Stimulated activated naive CD8-positive, alpha-beta T cell treated with anti-CD3 and anti-CD28 coated beads, Interleukin-15, Interleukin-2, amounts not matched to agents 100 ng/mL and 50 ng/mL, for 24 hours (primary cell): ENCODE data around the gene BLNK.
A peak's percentile ranks its signal among the peaks of the same experiment; 100 is the strongest.

Source experiments
- H3K27ac Mint-ChIP-seq: one replicate; pipeline ENCODE4 v1.8.0; 2021; ENCODE audit warnings: mild to moderate bottlenecking, mixed read lengths
- H3K27me3 Mint-ChIP-seq: one replicate; pipeline ENCODE4 v1.8.0; 2021; ENCODE audit warnings: mixed read lengths
- H3K36me3 Mint-ChIP-seq: one replicate; pipeline ENCODE4 v1.8.0; 2021; ENCODE audit warnings: low read depth, mixed read lengths
- H3K4me1 Mint-ChIP-seq: one replicate; pipeline ENCODE4 v1.8.0; 2021; ENCODE audit warnings: low read depth, mixed read lengths
- H3K4me3 Mint-ChIP-seq: one replicate; pipeline ENCODE4 v1.8.0; 2021; ENCODE audit warnings: mild to moderate bottlenecking, mixed read lengths
- H3K9me3 Mint-ChIP-seq: one replicate; pipeline ENCODE4 v1.8.0; 2021; ENCODE audit warnings: mixed read lengths

Gene BLNK

GRCh38 chr10:96276426-96276825 is 5.1 kb upstream of the BLNK start:
- Mint-ChIP-seq H3K27me3 (peaks cover 5% of the 10 kb centered on the region), H3K9me3 (no peaks in the 10 kb centered on the region), H3K4me1 (peaks cover 3% of the 10 kb centered on the region), H3K27ac (no peak overlapping the region), H3K4me3 (no peak overlapping the region), H3K36me3 (no peaks in the 10 kb centered on the region)

- Mint-ChIP-seq H3K4me1 (peaks cover 3% of the 10 kb centered on the region), H3K36me3 (no peaks in the 10 kb centered on the region), H3K9me3 (no peaks in the 10 kb centered on the region), H3K4me3 (no peak overlapping the region), H3K27me3 (peaks cover 5% of the 10 kb centered on the region), H3K27ac (no peak overlapping the region)
These were observed 4.5 kb upstream of the BLNK start for GRCh38 chr10:96275685-96276418.

- Mint-ChIP-seq H3K9me3 (no peaks in the 10 kb centered on the region), H3K4me3 (peak overlapping the region; percentile 51), H3K27ac (peak overlapping the region; percentile 74), H3K4me1 (peaks cover 3% of the 10 kb centered on the region), H3K36me3 (no peaks in the 10 kb centered on the region), H3K27me3 (no peaks in the 10 kb centered on the region)
These were observed 1.2 kb upstream of the BLNK start for GRCh38 chr10:96272316-96273280.

- H3K4me1 Mint-ChIP-seq, result peaks cover 16% of the 10 kb centered on the region
- peak overlapping the region; percentile 77 for H3K4me3 Mint-ChIP-seq
- H3K27me3 Mint-ChIP-seq, result peaks cover 4% of the 10 kb centered on the region
- no peaks in the 10 kb centered on the region for H3K36me3 Mint-ChIP-seq
- no peak overlapping the region for H3K27ac Mint-ChIP-seq
- H3K9me3 Mint-ChIP-seq, result no peaks in the 10 kb centered on the region
These were observed 798 bp downstream of the BLNK start for GRCh38 chr10:96270571-96270970.

GRCh38 chr10:96269438-96270300 is 1.7 kb downstream of the BLNK start:
- Mint-ChIP-seq H3K27me3 (peaks cover 4% of the 10 kb centered on the region), H3K9me3 (no peaks in the 10 kb centered on the region), H3K27ac (peak overlapping the region; percentile 45), H3K4me3 (peak overlapping the region; percentile 60), H3K4me1 (peaks cover 16% of the 10 kb centered on the region), H3K36me3 (no peaks in the 10 kb centered on the region)

GRCh38 chr10:96268341-96268909 is 2.9 kb downstream of the BLNK start:
- Mint-ChIP-seq H3K36me3 (no peaks in the 10 kb centered on the region), H3K4me1 (peaks cover 16% of the 10 kb centered on the region), H3K9me3 (no peaks in the 10 kb centered on the region), H3K4me3 (peak overlapping the region; percentile 60), H3K27me3 (peaks cover 4% of the 10 kb centered on the region), H3K27ac (peak overlapping the region; percentile 63)

GRCh38 chr10:96267234-96267705 is 4.1 kb downstream of the BLNK start:
- H3K27me3 Mint-ChIP-seq, result peaks cover 4% of the 10 kb centered on the region
- H3K36me3 Mint-ChIP-seq, result no peaks in the 10 kb centered on the region
- no peak overlapping the region for H3K4me3 Mint-ChIP-seq
- H3K9me3 Mint-ChIP-seq, result no peaks in the 10 kb centered on the region
- peaks cover 16% of the 10 kb centered on the region for H3K4me1 Mint-ChIP-seq
- peak overlapping the region; percentile 31 for H3K27ac Mint-ChIP-seq

- Mint-ChIP-seq H3K9me3 (no peaks in the 10 kb centered on the region), H3K4me3 (no peak overlapping the region), H3K27me3 (peaks cover 4% of the 10 kb centered on the region), H3K27ac (no peak overlapping the region), H3K4me1 (peaks cover 13% of the 10 kb centered on the region), H3K36me3 (no peaks in the 10 kb centered on the region)
These were observed 5.1 kb downstream of the BLNK start for GRCh38 chr10:96266118-96266770.

GRCh38 chr10:96264938-96265337 is 6.4 kb downstream of the BLNK start:
- Mint-ChIP-seq H3K27ac (no peak overlapping the region), H3K4me1 (peaks cover 19% of the 10 kb centered on the region), H3K27me3 (peaks cover 4% of the 10 kb centered on the region), H3K9me3 (no peaks in the 10 kb centered on the region), H3K4me3 (no peak overlapping the region), H3K36me3 (no peaks in the 10 kb centered on the region)

- Mint-ChIP-seq H3K36me3 (no peaks in the 10 kb centered on the region), H3K27me3 (peaks cover 4% of the 10 kb centered on the region), H3K4me1 (peaks cover 22% of the 10 kb centered on the region), H3K9me3 (no peaks in the 10 kb centered on the region), H3K4me3 (no peak overlapping the region), H3K27ac (no peak overlapping the region)
These were observed 7.7 kb downstream of the BLNK start for GRCh38 chr10:96263669-96264068.

GRCh38 chr10:96263176-96263575 is 8.2 kb downstream of the BLNK start:
- Mint-ChIP-seq H3K36me3 (no peaks in the 10 kb centered on the region), H3K27ac (no peak overlapping the region)

GRCh38 chr10:96261930-96262329 is 9.4 kb downstream of the BLNK start:
- peaks cover 19% of the 10 kb centered on the region for H3K4me1 Mint-ChIP-seq
- peaks cover 4% of the 10 kb centered on the region for H3K27me3 Mint-ChIP-seq
- no peaks in the 10 kb centered on the region for H3K36me3 Mint-ChIP-seq
- no peaks in the 10 kb centered on the region for H3K9me3 Mint-ChIP-seq
- H3K4me3 Mint-ChIP-seq, result no peak overlapping the region
- H3K27ac Mint-ChIP-seq, result no peak overlapping the region

More at GRCh38 chr10:96263176-96263575, 8.2 kb downstream of the BLNK start:
- H3K4me3 Mint-ChIP-seq, result no peak overlapping the region
- H3K4me1 Mint-ChIP-seq, result peaks cover 22% of the 10 kb centered on the region
- peaks cover 4% of the 10 kb centered on the region for H3K27me3 Mint-ChIP-seq
- H3K9me3 Mint-ChIP-seq, result no peaks in the 10 kb centered on the region

- Mint-ChIP-seq H3K4me3 (no peak overlapping the region), H3K36me3 (no peaks in the 10 kb centered on the region), H3K9me3 (no peaks in the 10 kb centered on the region), H3K27me3 (peaks cover 4% of the 10 kb centered on the region), H3K27ac (no peak overlapping the region), H3K4me1 (peaks cover 19% of the 10 kb centered on the region)
These were observed 10.2 kb downstream of the BLNK start for GRCh38 chr10:96261132-96261531.

GRCh38 chr10:96260014-96260413 is 11.4 kb downstream of the BLNK start:
- no peaks in the 10 kb centered on the region for H3K9me3 Mint-ChIP-seq
- H3K4me3 Mint-ChIP-seq, result no peak overlapping the region
- H3K36me3 Mint-ChIP-seq, result no peaks in the 10 kb centered on the region
- H3K27me3 Mint-ChIP-seq, result no peaks in the 10 kb centered on the region
- H3K27ac Mint-ChIP-seq, result peak overlapping the region; percentile 51
- peaks cover 14% of the 10 kb centered on the region for H3K4me1 Mint-ChIP-seq
